ENCODE measurements around the gene SLC25A21. TPM values are rescaled to one million over a fixed set of nuclear protein-coding genes. Genes with fewer than 3 reads are reported as not detected.

The SLC25A21 gene
- total RNA-seq, 1 donor from 2014 or later: not detected

- peaks cover 3% of the 10 kb centered on the region for H3K9me3 Mint-ChIP-seq
- H3K4me3 Mint-ChIP-seq: no peak overlapping the region
- H3K4me1 Mint-ChIP-seq: no peaks in the 10 kb centered on the region
- H3K27me3 Mint-ChIP-seq: no peaks in the 10 kb centered on the region
- H3K27ac Mint-ChIP-seq: no peak overlapping the region
- H3K36me3 Mint-ChIP-seq (ENCODE audit: low read depth): no peaks in the 10 kb centered on the region
- no peak for DNase-seq
- intact Hi-C loops (cut with micrococcal nuclease): no loop called here
These were observed 362.2 kb downstream of the SLC25A21 start for GRCh38 chr14:36810209-36810608.

- Mint-ChIP-seq H3K4me1 (no peaks in the 10 kb centered on the region), H3K9me3 (no peaks in the 10 kb centered on the region), H3K4me3 (no peak overlapping the region), H3K27ac (no peak overlapping the region), H3K27me3 (no peaks in the 10 kb centered on the region), H3K36me3 (ENCODE audit: low read depth) (no peaks in the 10 kb centered on the region)
- intact Hi-C loops (cut with micrococcal nuclease): no loop called here
- no peak for DNase-seq
These were observed 364.7 kb downstream of the SLC25A21 start for GRCh38 chr14:36807727-36808126.

DNA sequence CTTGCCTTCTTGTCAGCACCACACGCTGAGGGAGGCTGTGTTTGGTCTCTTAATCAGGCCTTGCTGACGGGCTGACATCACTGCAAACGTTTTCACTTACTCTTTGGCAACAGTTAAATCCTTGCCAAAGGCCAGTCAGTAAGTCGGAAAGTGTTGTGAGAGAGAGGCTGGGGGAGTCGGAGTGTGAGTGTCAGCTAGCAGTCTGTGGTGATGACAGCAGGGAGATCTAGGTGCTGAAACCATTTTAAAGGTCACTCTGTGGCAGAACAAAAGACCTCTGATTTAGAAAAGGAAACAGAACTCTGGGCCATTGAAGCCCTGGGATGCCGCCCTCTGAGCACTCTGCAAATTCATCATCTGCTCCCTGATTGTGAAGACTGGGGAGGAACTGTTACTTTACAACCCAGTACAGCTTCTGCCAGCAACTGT lies 367.3 kb downstream of the SLC25A21 start:
- Mint-ChIP-seq H3K27me3 (no peaks in the 10 kb centered on the region), H3K9me3 (no peaks in the 10 kb centered on the region), H3K36me3 (ENCODE audit: low read depth) (no peaks in the 10 kb centered on the region), H3K4me3 (no peak overlapping the region), H3K27ac (no peak overlapping the region), H3K4me1 (no peaks in the 10 kb centered on the region)
- DNase-seq: no peak
- intact Hi-C loops (cut with micrococcal nuclease): no loop called here

DNA sequence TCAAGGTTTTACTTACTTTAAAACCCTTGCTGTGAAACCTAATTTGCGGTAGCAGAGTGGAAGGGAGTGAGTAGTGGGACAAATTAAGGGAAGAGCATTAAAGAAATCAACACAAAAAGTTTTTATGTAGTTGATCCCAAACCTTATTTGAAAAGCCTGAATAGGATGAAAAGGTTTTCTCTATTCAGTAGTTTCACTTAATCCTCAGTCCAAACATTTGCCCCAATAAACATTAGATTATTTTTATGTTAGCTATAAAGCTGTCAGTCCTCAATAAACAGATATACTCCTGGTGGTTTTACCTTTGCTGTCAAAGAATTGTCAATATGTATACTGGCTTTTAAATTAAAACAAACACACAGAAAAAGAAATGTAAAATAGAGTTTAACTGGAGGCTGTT lies 374.8 kb downstream of the SLC25A21 start:
- Mint-ChIP-seq H3K9me3 (no peaks in the 10 kb centered on the region), H3K4me1 (no peaks in the 10 kb centered on the region), H3K4me3 (no peak overlapping the region), H3K27me3 (no peaks in the 10 kb centered on the region), H3K27ac (no peak overlapping the region), H3K36me3 (ENCODE audit: low read depth) (no peaks in the 10 kb centered on the region)
- intact Hi-C loops (cut with micrococcal nuclease): no loop called here
- no peak for DNase-seq

- intact Hi-C loops (cut with micrococcal nuclease): no loop called here
- Mint-ChIP-seq H3K27me3 (no peaks in the 10 kb centered on the region), H3K27ac (no peak overlapping the region), H3K4me1 (no peaks in the 10 kb centered on the region), H3K9me3 (no peaks in the 10 kb centered on the region), H3K4me3 (no peak overlapping the region), H3K36me3 (ENCODE audit: low read depth) (no peaks in the 10 kb centered on the region)
- no peak for DNase-seq
These were observed 381.0 kb downstream of the SLC25A21 start for GRCh38 chr14:36791402-36791801.

GRCh38 chr14:36785511-36785910 lies 386.9 kb downstream of the SLC25A21 start:
- H3K36me3 Mint-ChIP-seq (ENCODE audit: low read depth): no peaks in the 10 kb centered on the region
- H3K27ac Mint-ChIP-seq: no peak overlapping the region
- DNase-seq: no peak

GRCh38 chr14:36784541-36784940 lies 387.9 kb downstream of the SLC25A21 start:
- Mint-ChIP-seq H3K27me3 (no peaks in the 10 kb centered on the region), H3K27ac (no peak overlapping the region), H3K4me3 (no peak overlapping the region), H3K9me3 (no peaks in the 10 kb centered on the region), H3K4me1 (no peaks in the 10 kb centered on the region), H3K36me3 (ENCODE audit: low read depth) (no peaks in the 10 kb centered on the region)
- intact Hi-C loops (cut with micrococcal nuclease): no loop called here
- no peak for DNase-seq

More at GRCh38 chr14:36785511-36785910, 386.9 kb downstream of the SLC25A21 start:
- H3K4me1 Mint-ChIP-seq: no peaks in the 10 kb centered on the region
- intact Hi-C loops (cut with micrococcal nuclease): no loop called here
- H3K27me3 Mint-ChIP-seq: no peaks in the 10 kb centered on the region
- no peaks in the 10 kb centered on the region for H3K9me3 Mint-ChIP-seq
- H3K4me3 Mint-ChIP-seq: no peak overlapping the region

DNA sequence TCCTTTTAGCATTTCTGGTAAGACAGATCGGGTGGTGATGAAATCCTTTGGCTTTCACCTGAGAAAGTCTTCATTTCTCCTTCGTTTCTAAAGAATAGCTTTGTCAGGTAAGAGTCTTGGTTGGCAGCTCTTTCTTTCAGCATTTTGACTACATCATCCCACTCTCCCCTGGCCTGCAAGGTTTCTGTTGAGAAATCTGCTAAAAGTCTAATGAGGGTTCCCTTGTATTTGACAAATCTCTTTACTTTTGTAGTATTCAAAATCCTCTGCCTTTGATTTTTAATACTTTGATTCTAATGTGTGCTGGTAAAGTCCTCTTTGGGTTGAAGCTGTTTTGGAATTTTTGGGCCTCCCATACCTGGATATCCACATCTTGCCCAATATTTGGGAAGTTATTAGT lies 390.5 kb downstream of the SLC25A21 start:
- DNase-seq: no peak
- intact Hi-C loops (cut with micrococcal nuclease): no loop called here
- Mint-ChIP-seq H3K27me3 (no peaks in the 10 kb centered on the region), H3K36me3 (ENCODE audit: low read depth) (no peaks in the 10 kb centered on the region), H3K4me1 (no peaks in the 10 kb centered on the region), H3K4me3 (no peak overlapping the region), H3K9me3 (no peaks in the 10 kb centered on the region), H3K27ac (no peak overlapping the region)

DNA sequence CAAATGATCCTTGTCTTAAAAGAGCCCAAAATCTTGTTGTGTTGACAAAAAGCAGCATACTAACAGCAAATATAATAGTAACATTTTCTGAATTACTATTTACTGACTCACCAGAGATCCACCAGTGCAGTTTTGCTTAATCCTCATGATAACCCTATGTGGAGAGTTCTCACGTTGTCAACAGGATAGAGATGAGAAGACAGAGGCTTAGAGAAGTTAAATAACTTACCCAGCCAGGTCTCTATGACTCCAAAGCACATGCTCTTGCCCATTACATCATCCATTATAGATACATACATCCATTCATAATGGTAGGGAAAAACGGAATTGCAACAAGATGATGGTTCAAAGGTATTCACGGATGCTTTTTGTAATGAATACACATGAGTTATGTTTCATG lies 398.8 kb downstream of the SLC25A21 start:
- Mint-ChIP-seq H3K27ac (no peak overlapping the region), H3K36me3 (ENCODE audit: low read depth) (no peaks in the 10 kb centered on the region), H3K4me1 (no peaks in the 10 kb centered on the region), H3K27me3 (no peaks in the 10 kb centered on the region), H3K4me3 (no peak overlapping the region), H3K9me3 (no peaks in the 10 kb centered on the region)
- intact Hi-C loops (cut with micrococcal nuclease): no loop called here
- DNase-seq: no peak

DNA sequence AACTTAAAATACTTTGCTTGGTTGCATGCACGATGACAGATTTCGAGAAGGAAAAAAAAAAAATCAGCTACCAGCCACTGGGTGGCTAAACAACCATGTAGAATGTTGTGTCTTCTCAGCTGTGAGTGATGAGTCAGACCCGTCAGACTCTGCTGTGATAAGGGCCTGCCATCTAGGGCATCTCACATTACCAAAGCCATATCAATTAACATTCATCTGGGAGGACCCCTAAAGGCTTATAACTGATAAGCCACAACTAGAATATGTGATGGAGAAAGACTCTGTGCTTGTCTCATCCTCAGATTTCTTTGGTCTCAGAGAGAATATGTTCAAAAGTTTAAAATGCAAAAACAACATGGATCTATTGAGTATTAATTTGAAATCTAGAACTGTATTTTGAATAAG lies 399.3 kb downstream of the SLC25A21 start:
- intact Hi-C loops (cut with micrococcal nuclease): no loop called here
- Mint-ChIP-seq H3K9me3 (no peaks in the 10 kb centered on the region), H3K36me3 (ENCODE audit: low read depth) (no peaks in the 10 kb centered on the region), H3K27me3 (no peaks in the 10 kb centered on the region), H3K4me1 (no peaks in the 10 kb centered on the region), H3K27ac (no peak overlapping the region), H3K4me3 (no peak overlapping the region)
- DNase-seq: no peak

- intact Hi-C loops (cut with micrococcal nuclease): no loop called here
- DNase-seq: no peak
- Mint-ChIP-seq H3K4me3 (no peak overlapping the region), H3K27me3 (no peaks in the 10 kb centered on the region), H3K27ac (no peak overlapping the region), H3K4me1 (no peaks in the 10 kb centered on the region), H3K9me3 (no peaks in the 10 kb centered on the region), H3K36me3 (ENCODE audit: low read depth) (no peaks in the 10 kb centered on the region)
These were observed 401.3 kb downstream of the SLC25A21 start for GRCh38 chr14:36771028-36771640.

DNA sequence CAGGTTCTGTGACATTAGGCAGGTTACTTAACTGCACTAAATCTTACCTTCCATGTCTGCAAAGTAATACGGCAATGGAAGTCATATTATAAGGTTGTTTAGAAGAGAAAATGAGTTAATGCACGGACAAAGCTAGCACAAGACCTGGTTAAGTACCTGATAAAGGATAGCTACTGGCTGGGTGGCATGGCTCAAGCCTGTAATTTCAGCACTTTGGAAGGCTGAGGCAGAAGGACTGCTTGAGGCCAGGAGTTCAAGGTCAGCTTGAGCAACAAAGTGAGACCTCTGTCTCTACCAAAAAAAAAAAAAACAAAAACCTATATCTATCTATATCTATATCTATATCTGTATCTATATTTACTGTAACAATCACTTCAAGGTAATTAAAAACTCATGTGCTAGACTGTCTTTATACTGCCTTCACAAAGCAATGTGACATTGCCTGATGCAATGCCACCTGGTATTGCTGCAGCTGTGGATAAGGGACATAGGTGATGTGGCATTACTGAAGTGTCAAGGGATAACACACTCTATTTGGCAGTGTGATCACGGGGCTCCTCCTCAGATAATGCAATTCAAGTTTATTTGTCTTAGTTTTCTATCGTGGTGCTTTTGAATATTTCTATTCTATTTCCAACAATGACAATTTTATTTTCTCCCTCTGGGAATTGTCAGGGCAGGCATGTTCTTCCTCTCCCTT lies 403.6 kb downstream of the SLC25A21 start:
- Mint-ChIP-seq H3K36me3 (ENCODE audit: low read depth) (no peaks in the 10 kb centered on the region), H3K27me3 (no peaks in the 10 kb centered on the region), H3K27ac (no peak overlapping the region), H3K4me1 (no peaks in the 10 kb centered on the region), H3K4me3 (no peak overlapping the region), H3K9me3 (no peaks in the 10 kb centered on the region)
- no peak for DNase-seq
- intact Hi-C loops (cut with micrococcal nuclease): no loop called here

DNA sequence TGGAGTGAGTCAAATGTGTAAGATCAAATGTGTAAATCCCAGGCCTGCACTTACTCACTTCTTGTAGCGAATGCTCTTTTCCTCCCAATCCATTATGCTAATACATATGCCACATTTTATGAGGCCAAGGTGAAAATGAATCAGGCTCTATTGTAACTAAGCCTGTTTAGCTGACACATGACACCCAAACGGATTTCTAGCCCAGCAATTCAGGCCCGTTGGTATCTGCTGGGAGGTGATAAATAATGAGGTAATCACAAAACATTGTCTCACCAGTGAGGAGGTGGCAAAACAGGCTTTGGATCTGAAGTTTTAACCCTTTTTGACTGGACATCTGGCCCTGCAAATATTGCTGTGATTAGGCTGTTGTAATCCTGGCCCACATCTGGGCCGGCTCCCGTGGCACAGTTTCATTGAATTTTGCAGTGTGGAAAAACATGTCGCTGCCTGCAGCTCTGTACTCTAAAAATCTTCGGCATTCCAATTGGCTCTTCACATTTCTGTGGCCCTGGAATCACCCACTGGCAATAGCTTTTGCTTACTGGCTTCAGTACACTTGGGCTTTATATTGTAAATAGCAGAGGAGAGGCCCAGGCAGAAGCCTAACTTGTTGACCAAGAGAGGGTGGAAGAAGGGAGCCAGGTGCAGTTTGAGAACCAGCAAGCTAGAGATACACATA lies 404.7 kb downstream of the SLC25A21 start:
- H3K4me3 Mint-ChIP-seq: no peak overlapping the region
- no peaks in the 10 kb centered on the region for H3K27me3 Mint-ChIP-seq
- DNase-seq: no peak
- intact Hi-C loops (cut with micrococcal nuclease): no loop called here
- no peaks in the 10 kb centered on the region for H3K4me1 Mint-ChIP-seq
- H3K9me3 Mint-ChIP-seq: no peaks in the 10 kb centered on the region
- H3K36me3 Mint-ChIP-seq (ENCODE audit: low read depth): no peaks in the 10 kb centered on the region
- H3K27ac Mint-ChIP-seq: no peak overlapping the region

- no peak overlapping the region for H3K4me3 Mint-ChIP-seq
- H3K27ac Mint-ChIP-seq: no peak overlapping the region
- H3K27me3 Mint-ChIP-seq: no peaks in the 10 kb centered on the region
- DNase-seq: no peak
- no peaks in the 10 kb centered on the region for H3K9me3 Mint-ChIP-seq
- no peaks in the 10 kb centered on the region for H3K4me1 Mint-ChIP-seq
- no peaks in the 10 kb centered on the region for H3K36me3 Mint-ChIP-seq (ENCODE audit: low read depth)
- intact Hi-C loops (cut with micrococcal nuclease): no loop called here
These were observed 405.4 kb downstream of the SLC25A21 start for GRCh38 chr14:36766974-36767373.
